Retinal pigment epithelial cell (primary cell): Measurements from ENCODE around the gene APLP2.

Experiments used
- DNase-seq: peaks from one replicate; pipeline ENCODE4 v3.0.0-alpha.2; 2010; ENCODE audit warnings: low read depth
- H3K4me3 ChIP-seq: 2 replicates; pipeline ENCODE4 v1.5.1; 2011; ENCODE audit warnings: mild to moderate bottlenecking, low read length, control low read depth, moderate library complexity
- CTCF ChIP-seq: conservative IDR thresholded peaks from 2 replicates; pipeline ENCODE4 v1.5.1; 2011; ENCODE audit warnings: low read depth, low read length, control low read depth, inconsistent platforms

The APLP2 gene

DNA sequence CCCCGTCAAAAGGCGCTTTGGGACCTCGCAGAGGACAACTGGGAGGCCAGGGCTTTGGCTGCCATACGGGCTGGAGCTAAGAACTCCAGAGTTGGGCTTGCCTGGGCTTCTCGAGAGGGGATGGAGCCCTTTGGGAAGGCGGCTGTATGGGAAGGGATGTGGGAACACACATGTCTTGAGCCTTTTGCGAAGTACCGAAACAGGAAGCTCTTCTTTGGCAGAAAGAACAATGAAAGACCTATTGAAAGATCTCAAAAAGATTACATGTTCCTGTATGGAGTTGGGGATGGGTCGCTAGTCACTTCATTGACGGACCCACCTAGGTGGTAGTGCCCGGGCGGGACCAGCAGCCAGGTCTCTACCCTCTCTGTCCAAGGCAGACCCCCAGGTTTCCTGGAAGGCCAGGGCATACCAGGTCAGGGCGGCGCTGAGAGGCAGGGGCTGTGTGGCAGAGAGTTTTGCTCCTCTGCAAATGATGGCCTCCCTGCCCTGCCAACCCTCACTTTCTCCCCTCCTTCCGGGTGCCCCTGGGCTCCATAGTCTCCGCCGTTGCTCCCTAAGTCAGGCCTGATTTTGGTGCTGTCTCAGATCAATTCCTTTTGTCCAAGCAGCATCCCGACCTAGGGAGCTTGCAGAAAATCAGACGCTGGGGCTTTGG lies 90.9 kb downstream of the APLP2 start:
- no peak for DNase-seq
- no peak for TF ChIP-seq CTCF
- no peak overlapping the region for H3K4me3 ChIP-seq

GRCh38 chr11:130161441-130162145 lies 91.9 kb downstream of the APLP2 start:
- no peak for TF ChIP-seq CTCF
- no peak for DNase-seq

DNA sequence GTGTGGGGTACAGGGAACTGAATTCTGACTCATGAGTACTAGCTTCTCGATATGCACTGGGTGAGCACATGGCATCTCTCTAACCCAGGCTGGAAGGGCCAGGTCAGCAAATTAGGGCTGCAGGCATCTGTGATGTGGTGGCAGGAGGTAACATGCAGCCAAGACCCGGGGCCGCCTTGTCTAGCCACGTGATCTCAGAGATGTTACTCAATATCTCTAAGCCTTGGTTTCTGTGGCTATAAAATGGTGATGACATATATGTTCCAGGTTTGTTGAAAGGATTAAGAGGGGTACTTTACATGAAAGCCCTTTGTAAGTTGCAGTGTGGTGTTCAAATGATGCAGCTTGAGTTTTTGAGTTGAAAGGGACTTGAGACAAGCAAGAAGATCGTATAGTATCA lies 93.0 kb downstream of the APLP2 start:
- TF ChIP-seq CTCF = no peak
- DNase-seq = no peak

More at GRCh38 chr11:130161441-130162145, 91.9 kb downstream of the APLP2 start:
- no peak overlapping the region for H3K4me3 ChIP-seq

GRCh38 chr11:130163346-130164220 lies 93.9 kb downstream of the APLP2 start:
- no peak for DNase-seq
- peak; percentile 24 for TF ChIP-seq CTCF
- no peak overlapping the region for H3K4me3 ChIP-seq

More for the DNA sequence above, 93.0 kb downstream of the APLP2 start:
- no peak overlapping the region for H3K4me3 ChIP-seq

DNA sequence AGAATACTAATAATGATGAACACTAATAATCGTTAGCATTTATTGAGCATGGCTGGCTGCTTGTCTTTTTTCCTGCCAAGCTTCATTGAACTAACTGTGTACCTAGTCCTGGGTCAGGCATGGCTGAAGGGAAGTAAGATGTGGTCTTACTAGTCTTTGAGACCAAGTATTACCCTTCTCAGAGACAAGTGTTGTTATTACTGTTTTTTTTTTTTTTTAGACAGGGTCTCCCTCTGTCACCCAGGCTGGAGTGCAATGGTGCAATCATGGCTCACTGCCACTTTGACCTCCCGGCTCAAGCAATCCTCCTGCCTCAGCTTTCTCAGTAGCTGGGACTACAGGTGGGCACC lies 94.5 kb downstream of the APLP2 start:
- H3K4me3 ChIP-seq = no peak overlapping the region
- DNase-seq = no peak
- no peak for TF ChIP-seq CTCF

- DNase-seq = no peak
- TF ChIP-seq CTCF = no peak
- no peak overlapping the region for H3K4me3 ChIP-seq
These were observed 96.1 kb downstream of the APLP2 start for GRCh38 chr11:130165601-130166456.
